GM23338 (cell line): ENCODE data around the gene ABCC1. TPM values are rescaled to one million over a fixed set of nuclear protein-coding genes. Genes with fewer than 3 reads are reported as not detected.

Experiments
- ATAC-seq: fragments of 200-7000 bp; cut with Tn5 transposase; 3 replicates; pipeline ENCODE4 v1.9.1; 2020
- DNase-seq: peaks from one replicate; pipeline ENCODE4 v3.0.0-alpha.2; 2015; ENCODE audit warnings: low spot score
- H2AFZ ChIP-seq: fragments of 200-600 bp; sonication (generic); 2 replicates; pipeline ENCODE4 v1.8.0; 2016; ENCODE audit warnings: antibody characterized with exemption, mild to moderate bottlenecking, moderate library complexity
- H3F3A ChIP-seq: fragments of 200-600 bp; sonication (generic); replicated peaks from 2 replicates; pipeline ENCODE4 v1.8.0; 2017; ENCODE audit warnings: antibody characterized with exemption, mixed run types, low read depth
- H3K27ac ChIP-seq: fragments of 200-600 bp; sonication (generic); 2 replicates; pipeline ENCODE4 v1.6.1; 2016; ENCODE audit warnings: low read depth
- H3K27me3 ChIP-seq: fragments of 200-600 bp; sonication (generic); 2 replicates; pipeline ENCODE4 v1.8.0; 2016; ENCODE audit warnings: mild to moderate bottlenecking, mixed run types, moderate library complexity; ENCODE audit not compliant: insufficient read depth
- H3K36me3 ChIP-seq: fragments of 200-600 bp; sonication (generic); 2 replicates; pipeline ENCODE4 v1.8.0; 2016; ENCODE audit warnings: mild to moderate bottlenecking; ENCODE audit not compliant: insufficient read depth
- H3K4me1 ChIP-seq: fragments of 200-600 bp; sonication (generic); 2 replicates; pipeline ENCODE4 v1.8.0; 2016; ENCODE audit warnings: mild to moderate bottlenecking, moderate library complexity; ENCODE audit not compliant: insufficient read depth
- H3K4me2 ChIP-seq: fragments of 200-600 bp; sonication (generic); 2 replicates; pipeline ENCODE4 v1.7.1; 2017; ENCODE audit warnings: mixed run types
- H3K4me3 ChIP-seq: fragments of 200-600 bp; sonication (generic); 2 replicates; pipeline ENCODE4 v1.6.1; 2016; ENCODE audit warnings: mixed run types
- H3K79me2 ChIP-seq: fragments of 200-600 bp; sonication (generic); replicated peaks from 2 replicates; pipeline ENCODE4 v1.8.0; 2017; ENCODE audit warnings: mild to moderate bottlenecking; ENCODE audit not compliant: insufficient read depth
- H3K9me2 ChIP-seq: fragments of 200-600 bp; sonication (generic); 2 replicates; pipeline ENCODE4 v1.8.0; 2017; ENCODE audit not compliant: insufficient read depth
- H4K20me1 ChIP-seq: fragments of 200-600 bp; sonication (generic); replicated peaks from 2 replicates; pipeline ENCODE4 v1.8.0; 2017; ENCODE audit warnings: mild to moderate bottlenecking; ENCODE audit not compliant: insufficient read depth
- H3K27ac Mint-ChIP-seq: 2 replicates; pipeline ENCODE4 v1.8.0; 2020; ENCODE audit warnings: inconsistent platforms, mild to moderate bottlenecking, moderate library complexity, mixed read lengths
- H3K27me3 Mint-ChIP-seq: 3 replicates; pipeline ENCODE4 v1.8.0; 2022; ENCODE audit warnings: low read depth, mild to moderate bottlenecking, moderate library complexity, mixed read lengths, inconsistent platforms; ENCODE audit not compliant: insufficient read depth, poor library complexity
- H3K36me3 Mint-ChIP-seq: 3 replicates; pipeline ENCODE4 v1.8.0; 2021; ENCODE audit warnings: low read depth, mild to moderate bottlenecking, inconsistent platforms, moderate library complexity, mixed read lengths
- H3K4me1 Mint-ChIP-seq: 3 replicates; pipeline ENCODE4 v1.8.0; 2020; ENCODE audit warnings: mild to moderate bottlenecking, inconsistent platforms, mixed read lengths
- H3K4me3 Mint-ChIP-seq: 3 replicates; pipeline ENCODE4 v1.8.0; 2021; ENCODE audit warnings: moderate library complexity, mild to moderate bottlenecking, inconsistent platforms, mixed read lengths
- H3K9me3 Mint-ChIP-seq: 3 replicates; pipeline ENCODE4 v1.8.0; 2020; ENCODE audit warnings: moderate library complexity, mild to moderate bottlenecking, inconsistent platforms, mixed read lengths
- ETS1 ChIP-seq: IDR thresholded peaks from 2 replicates; pipeline ENCODE4 v1.6.1; 2016; ENCODE audit warnings: antibody characterized with exemption
- EZH2phosphoT487 ChIP-seq: fragments of 200-600 bp; sonication (generic); IDR thresholded peaks from one replicate; pipeline ENCODE4 v1.8.1; 2018; ENCODE audit warnings: antibody characterized with exemption; ENCODE audit not compliant: unreplicated experiment
- JUNB ChIP-seq: IDR thresholded peaks from one replicate; pipeline ENCODE4 v1.6.1; 2016; ENCODE audit warnings: antibody characterized with exemption; ENCODE audit not compliant: unreplicated experiment
- NANOG ChIP-seq: IDR thresholded peaks from 2 replicates; pipeline ENCODE4 v1.6.1; 2016; ENCODE audit warnings: antibody characterized with exemption, borderline replicate concordance
- POLR2AphosphoS5 ChIP-seq: IDR thresholded peaks from 2 replicates; pipeline ENCODE4 v1.6.1; 2016; ENCODE audit warnings: antibody characterized with exemption, low read depth
- STAT1 ChIP-seq: IDR thresholded peaks from one replicate; pipeline ENCODE4 v1.6.1; 2016; ENCODE audit warnings: antibody characterized with exemption; ENCODE audit not compliant: unreplicated experiment
- ZNF462 ChIP-seq: fragments of 250-450 bp; sonication (Bioruptor Pico); IDR thresholded peaks from 2 replicates; pipeline ENCODE4 v1.5.0; 2020; ENCODE audit warnings: mild to moderate bottlenecking, moderate library complexity
- polyA plus RNA-seq: library from polyadenylated mRNA; unstranded; fragments of >200 nt; fragmentation: Nextera tagmentation; extraction: Ambion mirVana; gene quantifications from 2 replicates; pipeline ENCODE4 v1.2.1, GENCODE V29; 2016
- total RNA-seq: library from RNA; depleted of rRNA; stranded (reverse); fragments of >200 nt; shearing (Covaris generic); gene quantifications from 2 replicates; pipeline ENCODE4 v1.2.3, GENCODE V29; 2014
- TF ChIP-seq, protein P1 (sequence below), 2 experiments: fragments of 200-600 bp in 1 of 2; sonication (generic) in 1 of 2; conservative IDR thresholded peaks; 2 replicates each; pipeline versions ENCODE4 v1.5.1 to v1.6.1; 2016 to 2017; ENCODE audit warnings: antibody characterized with exemption in 2 of 2, low read depth in 2 of 2, mild to moderate bottlenecking in 2 of 2, moderate library complexity in 1 of 2
- TF ChIP-seq, protein P2 (sequence below): IDR thresholded peaks from one replicate; pipeline ENCODE4 v1.6.1; 2018; ENCODE audit warnings: antibody characterized with exemption; ENCODE audit not compliant: unreplicated experiment

Gene ABCC1
- total and polyA plus RNA-seq, 2 experiments from 2014 or later = 11.0 to 46.6 TPM

GRCh38 chr16:16158082-16158658 lies 208.8 kb downstream of the ABCC1 start:
- H3K36me3 Mint-ChIP-seq = peaks cover 20% of the 10 kb centered on the region
- no peaks in the 10 kb centered on the region for H3K4me1 Mint-ChIP-seq
- H3F3A ChIP-seq = no peaks in the 10 kb centered on the region
- no peak overlapping the region for H3K27ac ChIP-seq
- no peak overlapping the region for H3K4me3 Mint-ChIP-seq
- H3K27me3 Mint-ChIP-seq = peaks cover 11% of the 10 kb centered on the region
- no peaks in the 10 kb centered on the region for H3K36me3 ChIP-seq
- TF ChIP-seq NANOG (no peak), ZNF462 (CRISPR knock-in tag) (no peak), STAT1 (no peak), EZH2phosphoT487 (no peak), JUNB (no peak), ETS1 (no peak), POLR2AphosphoS5 (no peak)
- TF ChIP-seq, protein P1, sequence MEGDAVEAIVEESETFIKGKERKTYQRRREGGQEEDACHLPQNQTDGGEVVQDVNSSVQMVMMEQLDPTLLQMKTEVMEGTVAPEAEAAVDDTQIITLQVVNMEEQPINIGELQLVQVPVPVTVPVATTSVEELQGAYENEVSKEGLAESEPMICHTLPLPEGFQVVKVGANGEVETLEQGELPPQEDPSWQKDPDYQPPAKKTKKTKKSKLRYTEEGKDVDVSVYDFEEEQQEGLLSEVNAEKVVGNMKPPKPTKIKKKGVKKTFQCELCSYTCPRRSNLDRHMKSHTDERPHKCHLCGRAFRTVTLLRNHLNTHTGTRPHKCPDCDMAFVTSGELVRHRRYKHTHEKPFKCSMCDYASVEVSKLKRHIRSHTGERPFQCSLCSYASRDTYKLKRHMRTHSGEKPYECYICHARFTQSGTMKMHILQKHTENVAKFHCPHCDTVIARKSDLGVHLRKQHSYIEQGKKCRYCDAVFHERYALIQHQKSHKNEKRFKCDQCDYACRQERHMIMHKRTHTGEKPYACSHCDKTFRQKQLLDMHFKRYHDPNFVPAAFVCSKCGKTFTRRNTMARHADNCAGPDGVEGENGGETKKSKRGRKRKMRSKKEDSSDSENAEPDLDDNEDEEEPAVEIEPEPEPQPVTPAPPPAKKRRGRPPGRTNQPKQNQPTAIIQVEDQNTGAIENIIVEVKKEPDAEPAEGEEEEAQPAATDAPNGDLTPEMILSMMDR (conservative IDR thresholded peaks at IDR 0.05; ENCODE audit: low read depth in 2 of 2) = no peak
- TF ChIP-seq, protein P2, sequence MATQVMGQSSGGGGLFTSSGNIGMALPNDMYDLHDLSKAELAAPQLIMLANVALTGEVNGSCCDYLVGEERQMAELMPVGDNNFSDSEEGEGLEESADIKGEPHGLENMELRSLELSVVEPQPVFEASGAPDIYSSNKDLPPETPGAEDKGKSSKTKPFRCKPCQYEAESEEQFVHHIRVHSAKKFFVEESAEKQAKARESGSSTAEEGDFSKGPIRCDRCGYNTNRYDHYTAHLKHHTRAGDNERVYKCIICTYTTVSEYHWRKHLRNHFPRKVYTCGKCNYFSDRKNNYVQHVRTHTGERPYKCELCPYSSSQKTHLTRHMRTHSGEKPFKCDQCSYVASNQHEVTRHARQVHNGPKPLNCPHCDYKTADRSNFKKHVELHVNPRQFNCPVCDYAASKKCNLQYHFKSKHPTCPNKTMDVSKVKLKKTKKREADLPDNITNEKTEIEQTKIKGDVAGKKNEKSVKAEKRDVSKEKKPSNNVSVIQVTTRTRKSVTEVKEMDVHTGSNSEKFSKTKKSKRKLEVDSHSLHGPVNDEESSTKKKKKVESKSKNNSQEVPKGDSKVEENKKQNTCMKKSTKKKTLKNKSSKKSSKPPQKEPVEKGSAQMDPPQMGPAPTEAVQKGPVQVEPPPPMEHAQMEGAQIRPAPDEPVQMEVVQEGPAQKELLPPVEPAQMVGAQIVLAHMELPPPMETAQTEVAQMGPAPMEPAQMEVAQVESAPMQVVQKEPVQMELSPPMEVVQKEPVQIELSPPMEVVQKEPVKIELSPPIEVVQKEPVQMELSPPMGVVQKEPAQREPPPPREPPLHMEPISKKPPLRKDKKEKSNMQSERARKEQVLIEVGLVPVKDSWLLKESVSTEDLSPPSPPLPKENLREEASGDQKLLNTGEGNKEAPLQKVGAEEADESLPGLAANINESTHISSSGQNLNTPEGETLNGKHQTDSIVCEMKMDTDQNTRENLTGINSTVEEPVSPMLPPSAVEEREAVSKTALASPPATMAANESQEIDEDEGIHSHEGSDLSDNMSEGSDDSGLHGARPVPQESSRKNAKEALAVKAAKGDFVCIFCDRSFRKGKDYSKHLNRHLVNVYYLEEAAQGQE = no peak
- H3K9me3 Mint-ChIP-seq = peaks cover 58% of the 10 kb centered on the region
- no peaks in the 10 kb centered on the region for H3K79me2 ChIP-seq
- no peak for ATAC-seq
- H4K20me1 ChIP-seq = no peaks in the 10 kb centered on the region
- H3K9me2 ChIP-seq = 0 out of 2 replicates have a peak, but pooled peaks cover 2% of the 10 kb centered on the region
- no peak overlapping the region for H3K4me3 ChIP-seq
- H2AFZ ChIP-seq = no peak overlapping the region
- no peak for DNase-seq
- no peak overlapping the region for H3K27ac Mint-ChIP-seq
- no peaks in the 10 kb centered on the region for H3K4me1 ChIP-seq
- no peak overlapping the region for H3K4me2 ChIP-seq
- no peaks in the 10 kb centered on the region for H3K27me3 ChIP-seq
